ENCODE measurements around the gene KRTAP10-1.
"Not testable (repeated sequence)": the region's sequence is repeated elsewhere in the genome, so short reads cannot be mapped to it uniquely, and the experiment has no call there.

DNA sequence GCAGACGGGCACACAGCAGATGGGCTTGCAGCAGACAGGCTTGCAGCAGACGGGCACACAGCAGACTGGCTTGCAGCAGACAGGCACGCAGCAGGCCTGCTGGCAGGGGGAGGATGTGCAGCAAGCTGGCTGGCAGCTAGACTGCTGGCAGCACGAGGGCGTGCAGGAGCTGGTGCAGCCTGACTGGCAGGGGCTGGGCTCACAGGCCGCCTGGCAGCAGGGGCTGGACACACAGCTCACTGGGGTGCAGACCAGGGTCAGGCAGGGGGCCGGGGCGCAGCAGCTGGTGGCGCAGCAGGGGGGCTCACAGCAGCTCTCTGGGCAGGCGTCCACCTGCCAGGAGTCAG is 18.3 kb upstream of the KRTAP10-1 start:
- TF ChIP-seq, protein P1, sequence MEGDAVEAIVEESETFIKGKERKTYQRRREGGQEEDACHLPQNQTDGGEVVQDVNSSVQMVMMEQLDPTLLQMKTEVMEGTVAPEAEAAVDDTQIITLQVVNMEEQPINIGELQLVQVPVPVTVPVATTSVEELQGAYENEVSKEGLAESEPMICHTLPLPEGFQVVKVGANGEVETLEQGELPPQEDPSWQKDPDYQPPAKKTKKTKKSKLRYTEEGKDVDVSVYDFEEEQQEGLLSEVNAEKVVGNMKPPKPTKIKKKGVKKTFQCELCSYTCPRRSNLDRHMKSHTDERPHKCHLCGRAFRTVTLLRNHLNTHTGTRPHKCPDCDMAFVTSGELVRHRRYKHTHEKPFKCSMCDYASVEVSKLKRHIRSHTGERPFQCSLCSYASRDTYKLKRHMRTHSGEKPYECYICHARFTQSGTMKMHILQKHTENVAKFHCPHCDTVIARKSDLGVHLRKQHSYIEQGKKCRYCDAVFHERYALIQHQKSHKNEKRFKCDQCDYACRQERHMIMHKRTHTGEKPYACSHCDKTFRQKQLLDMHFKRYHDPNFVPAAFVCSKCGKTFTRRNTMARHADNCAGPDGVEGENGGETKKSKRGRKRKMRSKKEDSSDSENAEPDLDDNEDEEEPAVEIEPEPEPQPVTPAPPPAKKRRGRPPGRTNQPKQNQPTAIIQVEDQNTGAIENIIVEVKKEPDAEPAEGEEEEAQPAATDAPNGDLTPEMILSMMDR (IDR thresholded peaks at IDR 0.05), result not testable (repeated sequence)
- not testable (repeated sequence) for TF ChIP-seq EP300 (IDR thresholded peaks at IDR 0.05)
